ENCODE results near the gene MIF4GD.

DNA sequence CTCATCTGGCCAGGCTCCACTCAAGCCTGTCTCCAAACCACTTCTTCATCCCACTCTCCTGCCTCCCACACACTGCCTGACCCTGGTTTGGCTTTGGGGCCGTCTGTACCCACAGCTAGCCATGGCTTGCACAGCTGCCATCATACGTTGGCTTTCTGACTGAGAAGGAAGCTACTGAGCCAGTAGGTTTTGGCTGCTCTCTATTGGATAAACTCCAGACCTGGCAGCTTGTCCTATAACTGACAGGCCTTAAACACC lies 3.9 kb downstream of the MIF4GD start:
- no peak for TF ChIP-seq TAF1 (IDR thresholded peaks at IDR 0.05; ENCODE audit: low read depth, low read length)
- no peak for TF ChIP-seq POLR2A (IDR thresholded peaks at IDR 0.05; ENCODE audit: low read depth, low read length)
- TF ChIP-seq POLR2AphosphoS5 (IDR thresholded peaks at IDR 0.05; ENCODE audit: low read depth, low read length) = no peak; the same call in 1 of the 2 replicates
